Measurements from ENCODE around the gene BMPR1B.

The BMPR1B gene

GRCh38 chr4:94757192-94758140, at the start of gene BMPR1B:
Gene BMPR1B, plus strand, starts transcription at chr4:94757955. Its CDS starts 346,470 bp downstream, at chr4:95104425.
- no peaks in the 10 kb centered on the region for H3K4me1 ChIP-seq (ENCODE audit: control insufficient read depth, low read length)
- no peak within 1 kb of the TSS for H3K27ac ChIP-seq (ENCODE audit: low read depth, low read length)
- H3K4me2 ChIP-seq (ENCODE audit: low read length): no peak within 1 kb of the TSS

GRCh38 chr4:94711635-94712034, 46.1 kb upstream of the BMPR1B start:
- H3K27me3 ChIP-seq (ENCODE audit: control insufficient read depth, low read length): no peaks in the 10 kb centered on the region
- no peaks in the 10 kb centered on the region for H3K9me3 ChIP-seq (ENCODE audit: control insufficient read depth, insufficient read depth, low read length)
- TF ChIP-seq EZH2phosphoT487 (IDR thresholded peaks at IDR 0.05; ENCODE audit: borderline replicate concordance, low read length) (no peak), CTCF (IDR thresholded peaks at IDR 0.05; ENCODE audit: low read depth, low read length, poor library complexity, severe bottlenecking) (no peak)

More at GRCh38 chr4:94757192-94758140, at the start of gene BMPR1B:
- H3K9me2 ChIP-seq (replicated peaks; ENCODE audit: control insufficient read depth, low read length): no peaks in the 10 kb centered on the region
- H3F3A ChIP-seq (ENCODE audit: control insufficient read depth, insufficient read depth): no peaks in the 10 kb centered on the region
- TF ChIP-seq EZH2phosphoT487 (IDR thresholded peaks at IDR 0.05; ENCODE audit: borderline replicate concordance, low read length) (no peak), CTCF (IDR thresholded peaks at IDR 0.05; ENCODE audit: low read depth, low read length, poor library complexity, severe bottlenecking) (no peak)
- H3K36me3 ChIP-seq (ENCODE audit: control insufficient read depth, low read length): no peaks in the 10 kb centered on the region
- no peaks in the 10 kb centered on the region for H3K9me3 ChIP-seq (ENCODE audit: control insufficient read depth, insufficient read depth, low read length)
- H4K20me1 ChIP-seq (ENCODE audit: control insufficient read depth, insufficient read depth, low read depth, low read length): no peaks in the 10 kb centered on the region
- H3K4me3 ChIP-seq (ENCODE audit: low read length): no peak within 1 kb of the TSS
- peaks cover 2% of the 10 kb centered on the region; the same call in 1 of the 2 replicates for H3K27me3 ChIP-seq (ENCODE audit: control insufficient read depth, low read length)
- H3K79me2 ChIP-seq (ENCODE audit: control insufficient read depth, low read length): no peaks in the 10 kb centered on the region

GRCh38 chr4:94714365-94715160, 43.2 kb upstream of the BMPR1B start:
- H3K4me3 ChIP-seq (ENCODE audit: low read length): no peak overlapping the region
- no peaks in the 10 kb centered on the region for H3K9me2 ChIP-seq (replicated peaks; ENCODE audit: control insufficient read depth, low read length)
- no peaks in the 10 kb centered on the region for H3K36me3 ChIP-seq (ENCODE audit: control insufficient read depth, low read length)
- TF ChIP-seq CTCF (IDR thresholded peaks at IDR 0.05; ENCODE audit: low read depth, low read length, poor library complexity, severe bottlenecking) (no peak), EZH2phosphoT487 (IDR thresholded peaks at IDR 0.05; ENCODE audit: borderline replicate concordance, low read length) (no peak)
- no peak overlapping the region for H3K4me2 ChIP-seq (ENCODE audit: low read length)
- no peaks in the 10 kb centered on the region for H3K79me2 ChIP-seq (ENCODE audit: control insufficient read depth, low read length)
- H3F3A ChIP-seq (ENCODE audit: control insufficient read depth, insufficient read depth): no peaks in the 10 kb centered on the region
- no peak overlapping the region for H3K27ac ChIP-seq (ENCODE audit: low read depth, low read length)
- H4K20me1 ChIP-seq (ENCODE audit: control insufficient read depth, insufficient read depth, low read depth, low read length): no peaks in the 10 kb centered on the region
- no peaks in the 10 kb centered on the region for H3K4me1 ChIP-seq (ENCODE audit: control insufficient read depth, low read length)
- H3K27me3 ChIP-seq (ENCODE audit: control insufficient read depth, low read length): no peaks in the 10 kb centered on the region
- no peaks in the 10 kb centered on the region for H3K9me3 ChIP-seq (ENCODE audit: control insufficient read depth, insufficient read depth, low read length)

More at GRCh38 chr4:94711635-94712034, 46.1 kb upstream of the BMPR1B start:
- Histone ChIP-seq H3K9me2 (replicated peaks; ENCODE audit: control insufficient read depth, low read length) (no peaks in the 10 kb centered on the region), H3K79me2 (ENCODE audit: control insufficient read depth, low read length) (no peaks in the 10 kb centered on the region), H4K20me1 (ENCODE audit: control insufficient read depth, insufficient read depth, low read depth, low read length) (no peaks in the 10 kb centered on the region), H3K4me3 (ENCODE audit: low read length) (no peak overlapping the region), H3K4me1 (ENCODE audit: control insufficient read depth, low read length) (no peaks in the 10 kb centered on the region), H3F3A (ENCODE audit: control insufficient read depth, insufficient read depth) (no peaks in the 10 kb centered on the region), H3K36me3 (ENCODE audit: control insufficient read depth, low read length) (no peaks in the 10 kb centered on the region), H3K27ac (ENCODE audit: low read depth, low read length) (no peak overlapping the region), H3K4me2 (ENCODE audit: low read length) (no peak overlapping the region)

Measured in DOHH2 (cell line).